NCI-H1105 (cell line): Measurements from ENCODE around the gene INPP5F.
"Not testable (repeated sequence)": the region's sequence is repeated elsewhere in the genome, so short reads cannot be mapped to it uniquely, and the experiment has no call there.

Experiments
- DNase-seq: peaks from one replicate; lab custom pipeline; 2025; lab: John Stamatoyannopoulos, UW

INPP5F gene

GRCh38 chr10:119705434-119705831, 20.4 kb upstream of the INPP5F start:
- DNase-seq = no peak

- no peak for DNase-seq
Observed at GRCh38 chr10:119706521-119707278, 19.1 kb upstream of the INPP5F start.

GRCh38 chr10:119707331-119707730, 18.5 kb upstream of the INPP5F start:
- DNase-seq = not testable (repeated sequence)

- DNase-seq = not testable (repeated sequence)
Observed at GRCh38 chr10:119710935-119711334, 14.9 kb upstream of the INPP5F start.

- no peak for DNase-seq
Observed at GRCh38 chr10:119713744-119714483, 11.9 kb upstream of the INPP5F start.

- no peak for DNase-seq
Observed at GRCh38 chr10:119714484-119714816, 11.4 kb upstream of the INPP5F start.

- DNase-seq = no peak
Observed at GRCh38 chr10:119715628-119716505, 10.0 kb upstream of the INPP5F start.

GRCh38 chr10:119723161-119723560, 2.7 kb upstream of the INPP5F start:
- DNase-seq = no peak

GRCh38 chr10:119723624-119724023, 2.2 kb upstream of the INPP5F start:
- no peak for DNase-seq

- DNase-seq = no peak
Observed at GRCh38 chr10:119724593-119725516, 995 bp upstream of the INPP5F start.

- no peak for DNase-seq
Observed at GRCh38 chr10:119725517-119725827, 378 bp upstream of the INPP5F start.

GRCh38 chr10:119726676-119727261, 919 bp downstream of the INPP5F start:
- no peak for DNase-seq

- DNase-seq = no peak
Observed at GRCh38 chr10:119728172-119728800, 2.4 kb downstream of the INPP5F start.

GRCh38 chr10:119734396-119735332, 8.8 kb downstream of the INPP5F start:
- no peak for DNase-seq

- no peak for DNase-seq
Observed at GRCh38 chr10:119735451-119735850, 9.6 kb downstream of the INPP5F start.

GRCh38 chr10:119736220-119736619, 10.4 kb downstream of the INPP5F start:
- no peak for DNase-seq

- no peak for DNase-seq
Observed at GRCh38 chr10:119737039-119737663, 11.3 kb downstream of the INPP5F start.

- no peak for DNase-seq
Observed at GRCh38 chr10:119737823-119738222, 12.0 kb downstream of the INPP5F start.

- DNase-seq = no peak
Observed at GRCh38 chr10:119738962-119739361, 13.1 kb downstream of the INPP5F start.
